H9 (cell line): ENCODE results near the gene GGA1. TPM values are rescaled to one million over a fixed set of nuclear protein-coding genes. Genes with fewer than 3 reads are reported as not detected.

Source experiments
- DNase-seq: peaks from one replicate; pipeline ENCODE4 v3.0.0-alpha.2; 2017
- H2AFZ ChIP-seq: one replicate; pipeline ENCODE4 v1.6.1; 2013; ENCODE audit warnings: mild to moderate bottlenecking, low read length, control low read depth, moderate library complexity
- H2AK5ac ChIP-seq: 2 replicates; pipeline ENCODE4 v1.6.1; 2013; ENCODE audit warnings: low read length, control low read depth, mixed read lengths; ENCODE audit not compliant: insufficient read length
- H2BK120ac ChIP-seq: one replicate; pipeline ENCODE4 v1.6.1; 2013; ENCODE audit warnings: low read depth, mild to moderate bottlenecking, low read length, control low read depth, inconsistent platforms; ENCODE audit not compliant: poor library complexity, severe bottlenecking
- H2BK12ac ChIP-seq: 2 replicates; pipeline ENCODE4 v1.6.1; 2013; ENCODE audit warnings: low read length, control low read depth, mixed read lengths, low read depth; ENCODE audit not compliant: insufficient read length
- H2BK15ac ChIP-seq: 2 replicates; pipeline ENCODE4 v1.6.1; 2013; ENCODE audit warnings: low read depth, low read length, control low read depth
- H2BK20ac ChIP-seq: one replicate; pipeline ENCODE4 v1.6.1; 2013; ENCODE audit warnings: low read depth, mild to moderate bottlenecking, low read length, control low read depth, inconsistent platforms; ENCODE audit not compliant: poor library complexity, severe bottlenecking
- H2BK5ac ChIP-seq: 2 replicates; pipeline ENCODE4 v1.6.1; 2013; ENCODE audit warnings: low read length, control low read depth, mixed read lengths; ENCODE audit not compliant: insufficient read length
- H3K14ac ChIP-seq: 2 replicates; pipeline ENCODE4 v1.6.1; 2013; ENCODE audit warnings: low read length, control low read depth; ENCODE audit not compliant: insufficient read depth
- H3K18ac ChIP-seq: 2 replicates; pipeline ENCODE4 v1.6.1; 2013; ENCODE audit warnings: low read depth, mild to moderate bottlenecking, mixed read lengths, low read length, control low read depth; ENCODE audit not compliant: insufficient read length
- H3K23ac ChIP-seq: 2 replicates; pipeline ENCODE4 v1.6.1; 2013; ENCODE audit warnings: low read length, control low read depth, mixed read lengths, low read depth; ENCODE audit not compliant: insufficient read length
- H3K23me2 ChIP-seq: 2 replicates; pipeline ENCODE4 v1.6.1; 2013; ENCODE audit warnings: low read depth, mild to moderate bottlenecking, mixed read lengths, low read length, control low read depth; ENCODE audit not compliant: insufficient read length, poor library complexity, severe bottlenecking
- H3K27ac ChIP-seq: 2 replicates; pipeline ENCODE4 v1.5.1; 2013; ENCODE audit warnings: low read length, control low read depth, mixed read lengths, low read depth; ENCODE audit not compliant: insufficient read length
- H3K27me3 ChIP-seq: 2 replicates; pipeline ENCODE4 v1.6.1; 2013; ENCODE audit warnings: low read length, control low read depth, inconsistent platforms; ENCODE audit not compliant: insufficient read depth
- H3K4ac ChIP-seq: 2 replicates; pipeline ENCODE4 v1.6.1; 2013; ENCODE audit warnings: low read depth, mild to moderate bottlenecking, control low read depth, inconsistent platforms, low read length, moderate library complexity
- H3K4me1 ChIP-seq: 2 replicates; pipeline ENCODE4 v1.6.1; 2013; ENCODE audit warnings: low read length, control low read depth, inconsistent platforms; ENCODE audit not compliant: insufficient read depth
- H3K4me2 ChIP-seq: 2 replicates; pipeline ENCODE4 v1.6.1; 2013; ENCODE audit warnings: low read length, control low read depth, mixed read lengths; ENCODE audit not compliant: insufficient read length, insufficient read depth
- H3K56ac ChIP-seq: 2 replicates; pipeline ENCODE4 v1.6.1; 2013; ENCODE audit warnings: low read depth, mild to moderate bottlenecking, mixed read lengths, low read length, control low read depth; ENCODE audit not compliant: insufficient read length
- H3K79me1 ChIP-seq: 2 replicates; pipeline ENCODE4 v1.6.1; 2013; ENCODE audit warnings: low read depth, mild to moderate bottlenecking, moderate library complexity, low read length, control low read depth, inconsistent platforms; ENCODE audit not compliant: insufficient read depth, poor library complexity, severe bottlenecking
- H3K79me2 ChIP-seq: 2 replicates; pipeline ENCODE4 v1.6.1; 2013; ENCODE audit warnings: low read length, control low read depth, inconsistent platforms; ENCODE audit not compliant: insufficient read depth
- H3K9ac ChIP-seq: 2 replicates; pipeline ENCODE4 v1.6.1; 2013; ENCODE audit warnings: low read length, control low read depth, mixed read lengths; ENCODE audit not compliant: insufficient read length; ENCODE audit errors: extremely low read depth
- H3K9me3 ChIP-seq: one replicate; pipeline ENCODE4 v1.6.1; 2013; ENCODE audit warnings: low read depth, low read length, inconsistent platforms; ENCODE audit not compliant: control insufficient read depth
- H3T11ph ChIP-seq: one replicate; pipeline ENCODE4 v1.6.1; 2013; ENCODE audit warnings: mild to moderate bottlenecking, low read length, control low read depth, inconsistent platforms
- H4K20me1 ChIP-seq: one replicate; pipeline ENCODE4 v1.6.1; 2013; ENCODE audit not compliant: control insufficient read depth, insufficient read length, insufficient read depth
- H4K5ac ChIP-seq: 2 replicates; pipeline ENCODE4 v1.6.1; 2013; ENCODE audit warnings: low read depth, mild to moderate bottlenecking, mixed read lengths, low read length, control low read depth; ENCODE audit not compliant: insufficient read length
- H4K8ac ChIP-seq: replicated peaks from 2 replicates; pipeline ENCODE4 v1.6.1; 2013; ENCODE audit warnings: low read length, control low read depth, mixed read lengths, low read depth; ENCODE audit not compliant: insufficient read length
- H4K91ac ChIP-seq: 2 replicates; pipeline ENCODE4 v1.6.1; 2013; ENCODE audit warnings: low read depth, mild to moderate bottlenecking, moderate library complexity, mixed read lengths, low read length, control low read depth; ENCODE audit not compliant: insufficient read length
- H3K27ac Mint-ChIP-seq, 3 experiments: 2 replicates in 2 of 3; 3 replicates in 1 of 3; pipeline ENCODE4 v1.8.0; 2020 to 2021; ENCODE audit warnings: mixed read lengths in 3 of 3, mild to moderate bottlenecking in 1 of 3, moderate library complexity in 1 of 3
- H3K27me3 Mint-ChIP-seq: 2 replicates; pipeline ENCODE4 v1.8.0; 2021; ENCODE audit warnings: low read depth, mild to moderate bottlenecking, moderate library complexity, mixed read lengths
- H3K36me3 Mint-ChIP-seq, 3 experiments: 2 replicates in 2 of 3; 3 replicates in 1 of 3; pipeline ENCODE4 v1.8.0; 2020 to 2021; ENCODE audit warnings: low read depth in 3 of 3, mixed read lengths in 3 of 3; ENCODE audit not compliant: insufficient read depth in 1 of 3
- H3K4me1 Mint-ChIP-seq, 2 experiments: 2 replicates each; pipeline ENCODE4 v1.8.0; 2020; ENCODE audit warnings: mixed read lengths in 2 of 2
- H3K4me3 Mint-ChIP-seq, 2 experiments: 2 replicates in 1 of 2; 3 replicates in 1 of 2; pipeline ENCODE4 v1.8.0; 2020 to 2021; ENCODE audit warnings: mild to moderate bottlenecking in 2 of 2, mixed read lengths in 2 of 2, moderate library complexity in 1 of 2
- H3K9me3 Mint-ChIP-seq, 2 experiments: 2 replicates in 1 of 2; 3 replicates in 1 of 2; pipeline ENCODE4 v1.8.0; 2020; ENCODE audit warnings: mild to moderate bottlenecking in 2 of 2, mixed read lengths in 2 of 2, moderate library complexity in 1 of 2
- WGBS: extraction: QIAGEN DNeasy Blood & Tissue Kit; methylation state at CpG from one replicate; pipeline ENCODE4 v1.1.7; 2013; ENCODE audit warnings: missing lambda C conversion rate, low lambda C conversion rate, mixed read lengths; ENCODE audit not compliant: insufficient read length; ENCODE audit errors: extremely low coverage; 5-methylcytosine and 5-hydroxymethylcytosine counted together
- total RNA-seq: library from RNA; stranded (reverse); gene quantifications from 2 replicates; pipeline ENCODE4 v1.2.1, GENCODE V29; 2021
- TF ChIP-seq, protein P1 (sequence below): fragments of 200-600 bp; sonication (generic); conservative IDR thresholded peaks from 3 replicates; pipeline ENCODE4 v1.8.0; 2021; ENCODE audit warnings: antibody characterized with exemption, mild to moderate bottlenecking

The GGA1 gene
- total RNA-seq, 1 experiment from 2014 or later = 61.7 TPM

DNA sequence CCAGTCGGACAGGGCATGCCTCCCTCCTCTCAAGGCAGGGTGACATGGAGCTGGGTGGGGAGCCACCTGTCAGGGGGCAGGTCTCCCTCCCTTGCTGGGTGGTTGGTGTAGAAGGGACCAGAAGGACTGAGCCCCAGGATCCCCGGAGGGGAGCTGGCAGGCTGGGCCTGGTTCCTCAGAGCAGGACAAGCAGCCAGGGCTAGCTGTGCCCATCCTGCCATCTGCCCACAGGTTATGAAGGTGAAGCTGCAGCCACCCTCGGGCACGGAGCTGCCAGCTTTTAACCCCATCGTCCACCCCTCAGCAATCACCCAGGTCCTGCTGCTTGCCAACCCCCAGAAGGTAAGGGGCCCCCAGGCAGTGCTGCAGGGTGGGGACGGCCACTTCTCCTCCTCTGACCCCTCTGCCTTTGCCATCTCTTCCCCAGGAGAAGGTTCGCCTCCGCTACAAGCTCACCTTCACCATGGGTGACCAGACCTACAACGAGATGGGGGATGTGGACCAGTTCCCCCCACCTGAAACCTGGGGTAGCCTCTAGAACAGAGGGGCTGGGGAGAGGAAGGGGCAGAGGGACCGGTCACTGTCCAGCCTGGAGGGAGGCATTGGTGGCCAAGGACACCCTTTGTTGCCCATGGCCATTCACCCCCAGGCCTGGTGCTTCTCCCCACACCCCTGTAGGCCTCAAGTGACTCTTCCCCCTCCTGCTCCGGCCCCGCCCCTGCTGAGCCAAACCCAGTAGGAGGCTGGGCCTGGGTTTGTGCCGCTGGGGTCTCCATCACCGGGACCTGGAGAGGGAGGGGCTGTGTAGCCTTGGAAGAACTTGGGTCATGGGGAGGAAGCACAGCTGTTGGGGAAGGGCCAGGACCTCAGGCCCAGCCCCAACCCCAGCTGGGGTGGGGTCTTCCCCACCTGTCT lies 23.8 kb downstream of the GGA1 start:
- H3K27ac Mint-ChIP-seq = no peak overlapping the region
- H3K4me2 ChIP-seq = no peak overlapping the region
- no CpG with 5 or more reads among the region's 14 CpGs for WGBS

More for the DNA sequence above, 23.8 kb downstream of the GGA1 start:
- peaks cover 2% of the 10 kb centered on the region; the same call in 1 of the 2 replicates for H3K4me1 ChIP-seq
- no peak overlapping the region for H3K27ac ChIP-seq
- no peak overlapping the region for H3T11ph ChIP-seq
- no peak overlapping the region for H2BK5ac ChIP-seq
- H4K5ac ChIP-seq = no peak overlapping the region
- no peak for DNase-seq
- no peak overlapping the region for H3K9ac ChIP-seq
- no peak overlapping the region for H4K91ac ChIP-seq
- Mint-ChIP-seq H3K4me3 (no peak overlapping the region), H3K27me3 (no peaks in the 10 kb centered on the region), H3K4me1 (peaks cover 21 to 26% of the 10 kb centered on the region in 2 experiments), H3K36me3 (peaks cover 0 to 12% (median 11%) of the 10 kb centered on the region in 3 experiments; a peak in 5 of 7 replicates), H3K9me3 (no peaks in the 10 kb centered on the region)
- no peak overlapping the region for H3K23ac ChIP-seq
- H3K4ac ChIP-seq = no peak overlapping the region
- H2AFZ ChIP-seq = no peak overlapping the region
- H2BK120ac ChIP-seq = no peak overlapping the region
- H4K8ac ChIP-seq = no peak overlapping the region
- TF ChIP-seq, protein P1, sequence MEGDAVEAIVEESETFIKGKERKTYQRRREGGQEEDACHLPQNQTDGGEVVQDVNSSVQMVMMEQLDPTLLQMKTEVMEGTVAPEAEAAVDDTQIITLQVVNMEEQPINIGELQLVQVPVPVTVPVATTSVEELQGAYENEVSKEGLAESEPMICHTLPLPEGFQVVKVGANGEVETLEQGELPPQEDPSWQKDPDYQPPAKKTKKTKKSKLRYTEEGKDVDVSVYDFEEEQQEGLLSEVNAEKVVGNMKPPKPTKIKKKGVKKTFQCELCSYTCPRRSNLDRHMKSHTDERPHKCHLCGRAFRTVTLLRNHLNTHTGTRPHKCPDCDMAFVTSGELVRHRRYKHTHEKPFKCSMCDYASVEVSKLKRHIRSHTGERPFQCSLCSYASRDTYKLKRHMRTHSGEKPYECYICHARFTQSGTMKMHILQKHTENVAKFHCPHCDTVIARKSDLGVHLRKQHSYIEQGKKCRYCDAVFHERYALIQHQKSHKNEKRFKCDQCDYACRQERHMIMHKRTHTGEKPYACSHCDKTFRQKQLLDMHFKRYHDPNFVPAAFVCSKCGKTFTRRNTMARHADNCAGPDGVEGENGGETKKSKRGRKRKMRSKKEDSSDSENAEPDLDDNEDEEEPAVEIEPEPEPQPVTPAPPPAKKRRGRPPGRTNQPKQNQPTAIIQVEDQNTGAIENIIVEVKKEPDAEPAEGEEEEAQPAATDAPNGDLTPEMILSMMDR = no peak
- no peaks in the 10 kb centered on the region for H3K9me3 ChIP-seq
- no peaks in the 10 kb centered on the region for H3K79me1 ChIP-seq
- no peak overlapping the region for H3K14ac ChIP-seq
- H3K27me3 ChIP-seq = no peaks in the 10 kb centered on the region
- H3K56ac ChIP-seq = no peak overlapping the region
- no peak overlapping the region for H2BK15ac ChIP-seq
- no peaks in the 10 kb centered on the region for H4K20me1 ChIP-seq
- H2BK12ac ChIP-seq = no peak overlapping the region
- H3K18ac ChIP-seq = no peak overlapping the region
- no peak overlapping the region for H2BK20ac ChIP-seq
- H2AK5ac ChIP-seq = no peak overlapping the region
- no peaks in the 10 kb centered on the region for H3K23me2 ChIP-seq
- H3K79me2 ChIP-seq = no peaks in the 10 kb centered on the region
